Neural crest cell (in vitro differentiated cells): ENCODE measurements around the gene FAM118A. TPM values are rescaled to one million over a fixed set of nuclear protein-coding genes. Genes with fewer than 3 reads are reported as not detected.

Experiments
- DNase-seq: peaks from one replicate; pipeline ENCODE4 v3.0.0; 2021; ENCODE audit warnings: low read depth, mixed read lengths, low spot score
- H3K27ac Mint-ChIP-seq: one replicate; pipeline ENCODE4 v1.8.0; 2021; ENCODE audit warnings: mild to moderate bottlenecking, mixed read lengths; ENCODE audit not compliant: unreplicated experiment
- H3K27me3 Mint-ChIP-seq: 2 replicates; pipeline ENCODE4 v1.8.0; 2021; ENCODE audit warnings: low read depth, mild to moderate bottlenecking, mixed read lengths
- H3K36me3 Mint-ChIP-seq: 2 replicates; pipeline ENCODE4 v1.8.0; 2021; ENCODE audit warnings: low read depth, mild to moderate bottlenecking, mixed read lengths
- H3K4me1 Mint-ChIP-seq: 2 replicates; pipeline ENCODE4 v1.8.0; 2021; ENCODE audit warnings: mixed read lengths
- H3K4me3 Mint-ChIP-seq: one replicate; pipeline ENCODE4 v1.8.0; 2021; ENCODE audit warnings: mild to moderate bottlenecking, mixed read lengths
- H3K9me3 Mint-ChIP-seq: 2 replicates; pipeline ENCODE4 v1.8.0; 2021; ENCODE audit warnings: mixed read lengths
- total RNA-seq: library from RNA; stranded (reverse); gene quantifications from 2 replicates; pipeline ENCODE4 v1.2.1, GENCODE V29; 2021
- TF ChIP-seq, protein P1 (sequence below): fragments of 200-600 bp; sonication (generic); conservative IDR thresholded peaks from 2 replicates; pipeline ENCODE4 v1.5.0; 2021; ENCODE audit warnings: antibody characterized with exemption, mild to moderate bottlenecking

FAM118A gene
- total RNA-seq, 1 donor from 2014 or later, result 60.7 TPM

- no peaks in the 10 kb centered on the region for H3K4me1 Mint-ChIP-seq
- H3K27ac Mint-ChIP-seq, result no peak overlapping the region
- TF ChIP-seq, protein P1, sequence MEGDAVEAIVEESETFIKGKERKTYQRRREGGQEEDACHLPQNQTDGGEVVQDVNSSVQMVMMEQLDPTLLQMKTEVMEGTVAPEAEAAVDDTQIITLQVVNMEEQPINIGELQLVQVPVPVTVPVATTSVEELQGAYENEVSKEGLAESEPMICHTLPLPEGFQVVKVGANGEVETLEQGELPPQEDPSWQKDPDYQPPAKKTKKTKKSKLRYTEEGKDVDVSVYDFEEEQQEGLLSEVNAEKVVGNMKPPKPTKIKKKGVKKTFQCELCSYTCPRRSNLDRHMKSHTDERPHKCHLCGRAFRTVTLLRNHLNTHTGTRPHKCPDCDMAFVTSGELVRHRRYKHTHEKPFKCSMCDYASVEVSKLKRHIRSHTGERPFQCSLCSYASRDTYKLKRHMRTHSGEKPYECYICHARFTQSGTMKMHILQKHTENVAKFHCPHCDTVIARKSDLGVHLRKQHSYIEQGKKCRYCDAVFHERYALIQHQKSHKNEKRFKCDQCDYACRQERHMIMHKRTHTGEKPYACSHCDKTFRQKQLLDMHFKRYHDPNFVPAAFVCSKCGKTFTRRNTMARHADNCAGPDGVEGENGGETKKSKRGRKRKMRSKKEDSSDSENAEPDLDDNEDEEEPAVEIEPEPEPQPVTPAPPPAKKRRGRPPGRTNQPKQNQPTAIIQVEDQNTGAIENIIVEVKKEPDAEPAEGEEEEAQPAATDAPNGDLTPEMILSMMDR, result no peak
- DNase-seq, result no peak
- H3K4me3 Mint-ChIP-seq, result no peak overlapping the region
- H3K27me3 Mint-ChIP-seq, result no peaks in the 10 kb centered on the region
- peaks cover 11% of the 10 kb centered on the region for H3K9me3 Mint-ChIP-seq
- H3K36me3 Mint-ChIP-seq, result peaks cover 9% of the 10 kb centered on the region
Measured at GRCh38 chr22:45376009-45376408, 66.3 kb downstream of the FAM118A start.

- Mint-ChIP-seq H3K4me3 (no peak overlapping the region), H3K4me1 (no peaks in the 10 kb centered on the region), H3K9me3 (peaks cover 11% of the 10 kb centered on the region), H3K27me3 (no peaks in the 10 kb centered on the region), H3K27ac (no peak overlapping the region), H3K36me3 (peaks cover 9% of the 10 kb centered on the region)
- no peak for DNase-seq
- TF ChIP-seq, protein P1, result no peak
Measured at GRCh38 chr22:45376703-45377102, 67.0 kb downstream of the FAM118A start.

- Mint-ChIP-seq H3K4me1 (no peaks in the 10 kb centered on the region), H3K27ac (no peak overlapping the region)
- TF ChIP-seq, protein P1, result no peak
Measured at GRCh38 chr22:45381348-45381747, 71.6 kb downstream of the FAM118A start.

GRCh38 chr22:45389546-45389945 is 79.8 kb downstream of the FAM118A start:
- TF ChIP-seq, protein P1, result no peak
- no peak for DNase-seq
- Mint-ChIP-seq H3K4me1 (no peaks in the 10 kb centered on the region), H3K27me3 (peaks cover 11% of the 10 kb centered on the region), H3K27ac (no peak overlapping the region), H3K4me3 (no peak overlapping the region), H3K9me3 (no peaks in the 10 kb centered on the region), H3K36me3 (no peaks in the 10 kb centered on the region)

More at GRCh38 chr22:45381348-45381747, 71.6 kb downstream of the FAM118A start:
- Mint-ChIP-seq H3K4me3 (no peak overlapping the region), H3K9me3 (no peaks in the 10 kb centered on the region), H3K27me3 (no peaks in the 10 kb centered on the region), H3K36me3 (no peaks in the 10 kb centered on the region)
- no peak for DNase-seq

Other genes with a start within 250 kb of the FAM118A start
- gene NUP50, start 146.0 kb upstream of the FAM118A start, total RNA-seq, result 115 and 128 TPM in 2 replicates
- gene KIAA0930, start 69.0 kb upstream of the FAM118A start, total RNA-seq, result 56.9 and 60.2 TPM in 2 replicates
- not detected in 2 replicates for gene UPK3A, start 25.0 kb upstream of the FAM118A start, total RNA-seq
- not detected in 2 replicates for gene SMC1B, start 103.7 kb downstream of the FAM118A start, total RNA-seq
- gene RIBC2, start 103.8 kb downstream of the FAM118A start, total RNA-seq, result 7.6 and 8.7 TPM in 2 replicates
- gene FBLN1, start 192.9 kb downstream of the FAM118A start, total RNA-seq, result 152 and 163 TPM in 2 replicates